CD4-positive, alpha-beta T cell treated with Interleukin-15 for 4 hours (primary cell): ENCODE measurements around the gene SDF2.

Source experiments
- DNase-seq: peaks from one replicate; pipeline ENCODE4 v3.0.0-alpha.2; 2020; ENCODE audit warnings: low spot score

SDF2 gene, protein sequence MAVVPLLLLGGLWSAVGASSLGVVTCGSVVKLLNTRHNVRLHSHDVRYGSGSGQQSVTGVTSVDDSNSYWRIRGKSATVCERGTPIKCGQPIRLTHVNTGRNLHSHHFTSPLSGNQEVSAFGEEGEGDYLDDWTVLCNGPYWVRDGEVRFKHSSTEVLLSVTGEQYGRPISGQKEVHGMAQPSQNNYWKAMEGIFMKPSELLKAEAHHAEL

DNA sequence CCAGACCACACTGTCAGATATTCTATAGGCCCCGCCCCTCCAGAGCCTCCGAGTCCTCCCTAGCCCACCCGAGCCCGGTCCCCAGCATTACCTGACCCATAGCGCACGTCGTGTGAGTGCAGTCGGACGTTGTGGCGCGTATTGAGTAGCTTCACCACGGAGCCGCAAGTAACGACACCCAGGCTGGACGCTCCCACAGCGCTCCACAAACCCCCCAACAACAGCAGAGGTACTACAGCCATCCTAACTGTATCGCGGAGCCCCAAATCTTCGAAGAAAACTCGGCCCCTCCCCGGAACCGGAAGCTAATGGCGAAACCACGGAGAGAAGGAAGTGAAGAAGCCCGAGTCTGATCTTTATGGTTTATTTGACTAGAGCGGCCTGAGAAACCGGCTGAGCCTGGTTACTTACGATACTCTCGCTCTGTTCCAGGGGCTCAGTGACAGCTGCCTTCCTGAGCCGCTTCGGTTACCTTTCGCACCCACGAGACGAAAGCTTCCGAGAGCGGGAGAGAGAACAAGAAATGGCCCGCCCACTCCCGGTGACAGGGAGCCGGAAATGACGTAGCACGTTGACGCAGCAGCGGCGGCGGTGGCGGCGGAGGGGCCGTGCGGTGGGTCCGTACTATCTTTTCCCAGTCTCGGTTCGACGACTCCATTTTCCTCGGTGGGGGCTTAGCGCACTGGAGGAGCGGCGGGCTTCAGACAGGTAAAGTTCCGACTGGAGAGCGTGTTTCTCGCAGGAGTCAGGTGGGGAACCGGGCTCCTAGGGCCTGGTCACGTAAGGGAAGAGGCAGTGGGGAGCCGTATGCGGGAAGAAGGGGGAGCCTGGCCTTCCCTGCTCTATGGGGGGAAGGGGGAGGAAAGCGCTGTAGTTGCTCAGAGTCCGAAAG, at the start of gene SDF2, which contains the start of gene SUPT6H:
Gene SDF2 (minus strand): TSS at position 272 of the 892 bp plus-strand sequence. CDS start 30 bp downstream, at position 242.
Gene SUPT6H (plus strand): TSS at position 571 of the 892 bp plus-strand sequence. CDS start 11,197 bp downstream, outside the sequence.
- peak; percentile 90 for DNase-seq

DNA sequence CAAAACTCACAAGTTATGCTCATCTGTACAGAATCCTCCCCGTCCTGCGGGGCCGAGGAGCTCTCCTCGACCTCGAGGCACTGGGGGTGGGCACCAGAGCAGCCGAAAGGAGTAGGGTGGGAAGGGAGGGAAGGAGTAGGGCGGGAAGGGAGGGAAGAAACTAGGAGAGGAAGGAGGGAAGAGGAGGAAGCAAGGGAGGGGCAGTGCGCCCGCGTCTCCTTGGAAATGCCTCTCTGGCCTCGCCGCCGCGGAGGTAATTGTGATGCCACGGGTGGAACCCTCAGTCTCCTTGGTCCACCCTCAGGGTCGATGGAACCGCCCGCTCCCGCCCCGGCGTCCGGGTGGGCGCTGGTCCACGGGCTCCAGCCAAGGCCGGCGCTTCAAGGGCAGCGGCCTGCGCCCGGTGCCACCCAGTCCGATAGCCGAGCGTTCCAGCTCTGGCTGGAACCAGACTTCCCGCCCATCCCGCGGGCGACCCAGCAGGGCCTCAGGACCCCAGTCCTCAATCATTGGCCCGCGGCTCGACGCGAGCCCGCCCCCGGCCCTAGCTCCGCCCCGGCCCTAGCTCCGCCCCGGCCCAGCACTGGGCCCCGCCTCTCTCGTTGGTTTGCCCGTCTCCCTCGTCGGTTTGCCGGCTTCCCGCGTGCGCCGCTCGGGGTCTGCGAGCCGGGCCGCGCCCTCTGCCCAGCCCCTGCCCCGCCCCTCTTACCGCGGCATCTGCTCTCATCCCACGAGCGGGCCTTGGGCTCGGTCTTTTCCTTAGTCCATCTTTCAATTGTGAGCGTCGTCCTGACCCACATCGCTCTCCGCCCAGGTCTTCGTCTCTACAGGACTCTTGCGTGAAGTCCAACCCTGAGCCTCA, 49.4 kb upstream of the SDF2 start:
- DNase-seq, result peak; percentile 91

DNA sequence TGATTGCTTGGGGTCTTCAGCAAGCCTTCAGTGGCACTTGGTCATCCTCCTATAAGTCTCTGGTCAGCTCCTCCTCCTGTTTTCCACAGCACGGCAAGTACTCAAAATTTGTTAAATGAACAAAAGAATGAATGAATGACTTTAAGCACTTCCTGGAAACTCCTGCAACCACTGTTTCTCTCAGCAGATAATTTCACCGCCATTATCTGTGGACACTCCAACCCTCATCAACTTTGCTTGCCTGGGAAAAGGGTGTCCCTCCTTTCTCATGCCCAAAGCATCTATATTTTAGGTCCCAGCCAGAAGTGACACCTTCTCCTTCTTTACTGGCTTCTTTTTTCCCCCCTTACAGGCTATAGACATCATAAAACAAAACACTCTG, 45.6 kb upstream of the SDF2 start:
- DNase-seq, result no peak

DNA sequence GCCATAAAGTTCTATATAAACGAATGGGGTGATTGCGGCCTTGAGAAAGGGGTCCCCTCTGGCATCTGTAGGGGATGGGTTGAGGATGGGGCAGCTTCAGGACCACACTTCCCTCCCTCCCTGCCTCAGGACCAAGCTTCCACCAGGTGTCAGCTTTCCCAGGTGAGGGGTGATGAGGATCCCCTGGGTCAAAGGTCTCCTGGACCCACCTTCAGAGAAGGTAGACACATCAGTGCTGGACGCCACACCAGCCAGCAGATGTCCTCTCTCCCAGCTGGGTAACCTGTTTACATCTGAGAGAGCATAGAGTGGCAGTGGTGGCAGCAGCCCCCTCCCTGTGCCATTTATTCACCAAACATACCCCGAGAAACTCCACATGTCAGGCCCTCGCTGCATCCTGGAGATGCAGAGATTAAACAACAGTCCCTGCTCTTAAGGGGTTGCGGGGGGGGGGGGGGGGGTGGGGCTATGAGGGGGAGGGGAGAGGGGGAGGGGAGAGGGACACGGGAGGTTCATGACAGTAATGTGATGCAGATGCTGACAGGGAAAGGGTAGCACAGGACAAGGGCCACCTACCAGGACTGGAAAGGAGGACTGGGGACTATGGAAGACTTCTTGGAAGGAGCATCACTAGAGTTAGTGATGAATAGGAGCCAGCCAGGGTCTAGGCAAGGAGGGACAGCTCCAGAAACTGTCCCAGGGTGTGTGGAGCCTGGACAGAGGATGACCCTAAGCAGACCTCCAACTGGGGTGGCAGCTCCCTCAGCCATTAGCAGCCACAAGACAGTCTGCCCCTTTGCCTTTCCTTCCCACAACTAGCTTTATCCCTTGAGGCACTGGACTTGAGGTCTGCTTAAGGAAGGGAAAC, 45.0 kb upstream of the SDF2 start:
- DNase-seq, result no peak

DNA sequence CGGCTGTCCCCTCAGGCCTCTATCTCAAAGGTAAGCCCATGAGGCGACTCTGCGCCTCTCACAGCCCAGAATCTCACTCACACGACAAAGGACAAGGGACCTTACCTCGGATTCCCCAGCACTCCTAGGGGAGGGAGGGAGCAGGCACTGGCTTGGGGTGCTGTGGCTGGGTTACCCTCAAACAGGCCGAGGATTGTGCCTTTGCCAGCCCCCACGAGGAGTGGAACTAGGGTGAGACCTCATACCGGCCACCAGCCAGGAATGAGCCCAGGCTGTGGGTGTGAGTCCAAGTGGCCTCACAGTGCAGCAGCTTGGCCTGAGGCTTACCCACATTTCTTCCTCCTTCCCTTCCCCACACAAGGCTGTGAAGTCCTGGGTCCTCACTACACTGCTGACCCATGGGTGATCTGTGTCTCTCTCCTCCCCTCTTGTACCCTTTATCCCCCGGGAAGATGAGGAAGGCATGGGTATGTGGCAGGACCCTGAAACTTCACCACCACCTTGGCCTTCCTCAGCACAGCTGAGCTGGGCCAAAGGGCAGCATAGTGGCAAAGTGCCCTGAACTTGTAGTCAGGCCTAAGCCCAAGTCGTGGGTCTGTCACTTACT, 44.1 kb upstream of the SDF2 start:
- no peak for DNase-seq

DNA sequence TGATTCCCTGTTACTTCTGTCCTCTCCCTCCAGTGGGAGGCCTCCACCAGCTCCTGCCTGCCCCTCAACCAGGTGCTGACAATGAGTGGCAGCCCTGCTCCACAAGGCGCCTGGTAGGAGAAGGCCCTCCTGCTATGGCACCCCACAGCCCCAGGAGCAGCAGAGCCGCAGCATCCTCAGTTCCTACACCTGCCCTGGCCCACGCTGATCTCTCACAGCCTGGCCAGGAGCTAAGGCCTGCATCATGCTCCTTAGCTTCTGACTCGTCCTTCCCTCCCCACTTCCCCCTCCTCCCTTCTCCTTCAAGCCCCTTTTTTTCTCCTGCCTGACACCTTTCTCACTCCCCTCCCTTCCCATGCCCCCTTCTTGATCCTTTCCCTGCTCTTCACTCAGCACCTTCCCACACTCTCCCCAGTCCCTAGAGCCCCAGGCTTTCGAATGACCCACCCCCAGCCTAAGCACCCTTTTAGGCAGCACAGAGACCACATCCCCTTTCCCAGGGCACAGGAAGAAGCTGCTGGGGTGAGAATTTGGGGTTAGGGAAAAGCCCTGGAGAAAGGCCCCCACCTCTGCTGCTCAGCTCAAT, 43.5 kb upstream of the SDF2 start:
- DNase-seq, result no peak

DNA sequence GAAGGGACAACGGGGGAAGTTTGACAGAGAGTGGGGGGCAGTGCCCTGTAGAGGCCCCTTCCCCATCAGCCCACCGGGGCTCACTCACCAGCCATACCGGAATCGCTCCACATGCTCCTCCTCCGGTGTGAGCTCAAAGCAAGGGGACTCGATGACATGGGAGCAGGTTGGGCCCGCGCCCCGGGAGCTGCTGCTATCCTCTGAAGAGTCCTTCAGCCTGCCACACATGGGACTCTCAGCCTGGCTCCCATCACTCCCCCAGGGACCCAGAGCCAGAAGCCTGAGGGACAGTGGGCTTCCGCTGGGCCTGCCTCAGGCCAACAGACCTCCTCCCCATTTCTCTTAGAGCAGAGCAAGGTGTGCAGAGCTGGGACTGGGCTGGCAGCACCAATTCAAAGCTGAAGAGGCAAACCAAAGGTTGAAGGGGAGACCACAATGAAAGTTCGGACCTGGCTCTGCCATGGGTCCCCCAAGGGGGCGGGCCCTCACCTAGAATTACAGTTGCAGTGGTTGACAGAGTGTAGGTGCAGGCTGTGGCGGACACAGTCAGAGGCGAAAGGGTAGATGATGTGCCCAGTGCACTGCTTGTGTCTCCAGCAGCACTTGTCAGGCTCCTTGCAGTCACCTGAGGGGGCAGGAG, 42.6 kb upstream of the SDF2 start:
- DNase-seq, result no peak

DNA sequence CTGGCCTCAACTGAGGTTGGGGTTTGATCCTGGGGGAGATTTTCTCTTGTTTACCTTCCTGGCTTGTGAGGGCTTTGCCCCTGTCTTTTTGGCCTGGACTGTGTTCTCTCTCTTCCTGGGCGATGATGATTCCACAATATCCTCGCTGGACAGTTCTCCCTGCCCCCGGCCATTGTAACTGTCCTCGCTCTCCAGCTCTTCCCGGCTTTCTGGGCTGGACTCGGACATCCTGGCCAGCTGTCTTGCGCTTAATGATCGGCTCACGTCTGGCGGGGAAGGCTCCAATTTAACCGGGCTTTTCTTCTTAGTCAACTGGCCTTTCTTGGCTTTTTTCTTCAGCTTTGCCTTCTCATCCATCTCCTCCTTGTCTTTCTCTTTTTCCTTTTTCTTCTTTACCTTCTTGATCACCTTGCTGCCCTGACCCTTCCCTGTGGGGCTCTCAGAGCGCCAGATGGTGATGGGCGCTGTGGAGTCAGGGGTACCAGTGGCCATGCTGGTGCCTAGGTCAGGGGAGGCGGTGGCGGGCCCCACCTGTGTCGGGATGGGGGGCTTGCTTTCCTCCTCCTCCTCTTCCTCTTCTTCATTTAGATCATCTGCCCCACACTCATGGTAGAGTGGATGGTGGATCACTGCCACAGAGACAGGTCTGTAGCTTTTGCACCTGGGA, 42.0 kb upstream of the SDF2 start:
- no peak for DNase-seq

DNA sequence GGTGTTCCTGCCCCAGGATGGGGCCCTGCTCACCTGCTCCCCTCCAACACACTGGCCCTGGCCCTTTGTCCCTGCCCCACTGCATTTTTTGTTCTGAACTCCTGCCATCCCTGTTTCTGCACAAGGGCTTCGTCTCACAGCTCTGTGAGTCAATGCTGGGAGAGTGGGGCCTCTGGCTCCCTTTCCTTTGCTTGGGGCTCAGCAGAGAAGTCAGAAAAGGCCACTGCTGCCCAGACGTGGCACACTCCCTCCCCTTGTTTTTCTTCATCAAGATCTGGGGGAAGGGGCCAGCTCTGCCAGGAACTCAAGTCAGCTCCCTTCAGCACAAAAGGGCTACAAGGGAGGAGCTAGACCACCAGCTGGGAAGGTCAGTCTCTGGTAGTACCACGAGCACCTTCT, 41.0 kb upstream of the SDF2 start:
- DNase-seq, result no peak

DNA sequence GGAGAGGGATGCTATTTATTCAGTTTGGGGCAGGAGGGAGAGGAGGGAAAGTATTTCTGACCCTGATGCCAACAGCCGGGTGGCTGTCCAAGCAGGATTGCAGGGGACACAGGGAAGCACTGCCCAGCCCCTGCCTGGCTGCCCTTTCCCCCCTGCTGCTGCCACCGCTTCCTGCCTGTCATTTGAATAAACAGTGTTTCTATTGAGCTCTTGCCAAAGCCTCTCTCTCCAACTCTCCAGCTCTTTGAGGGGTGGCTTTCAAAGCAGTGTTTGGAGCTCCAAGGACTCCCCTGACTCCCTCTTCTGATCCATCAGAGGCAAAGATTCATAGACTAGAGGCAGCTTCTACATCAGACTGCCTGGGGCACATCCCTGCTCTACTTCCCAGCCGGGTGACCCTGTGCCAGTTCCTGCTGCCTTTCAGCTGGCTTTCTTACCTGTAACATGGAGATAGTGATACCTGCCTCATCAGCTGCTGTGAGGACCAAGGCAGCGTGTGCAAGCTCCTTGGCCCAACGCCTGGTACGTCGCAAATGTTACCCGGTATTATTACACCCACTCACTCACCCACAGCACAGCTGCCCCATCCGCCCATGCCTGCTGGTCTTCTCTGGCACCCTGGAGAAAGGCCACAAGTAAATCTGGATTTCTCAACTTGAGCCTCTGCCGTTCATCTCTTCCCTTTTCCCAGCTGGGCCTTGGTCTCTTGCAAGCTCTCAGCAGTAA, 40.5 kb upstream of the SDF2 start:
- no peak for DNase-seq

DNA sequence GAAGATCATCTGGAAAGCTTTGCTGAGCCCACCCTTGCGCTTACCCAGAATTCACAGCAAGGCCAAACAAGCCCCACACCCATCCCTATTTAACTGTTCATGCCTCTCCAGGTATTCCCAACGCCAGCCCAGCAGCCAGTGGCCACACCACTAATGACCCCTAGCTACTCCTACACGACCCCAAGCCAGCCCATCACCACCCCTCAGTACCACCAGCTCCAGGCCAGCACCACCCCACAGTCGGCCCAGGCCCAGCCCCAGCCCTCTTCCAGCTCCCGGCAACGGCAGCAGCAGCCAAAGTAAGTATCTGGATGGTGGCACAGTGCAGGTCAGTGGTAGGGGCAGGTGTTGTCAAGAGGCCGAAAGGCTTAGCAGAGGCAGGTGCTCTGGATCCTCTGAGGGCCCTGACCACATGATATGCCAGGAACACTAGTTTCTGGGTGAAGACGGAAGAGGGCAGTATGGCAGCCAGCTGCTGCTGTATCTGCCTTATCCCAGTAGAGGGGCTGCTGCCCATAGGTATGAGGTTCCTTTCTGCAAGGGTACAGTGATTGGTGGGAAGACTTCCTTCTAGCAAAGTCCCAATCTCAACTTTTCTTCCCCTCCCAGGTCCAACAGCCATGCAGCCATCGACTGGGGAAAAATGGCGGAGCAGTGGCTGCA, 39.3 kb upstream of the SDF2 start:
- DNase-seq, result no peak

DNA sequence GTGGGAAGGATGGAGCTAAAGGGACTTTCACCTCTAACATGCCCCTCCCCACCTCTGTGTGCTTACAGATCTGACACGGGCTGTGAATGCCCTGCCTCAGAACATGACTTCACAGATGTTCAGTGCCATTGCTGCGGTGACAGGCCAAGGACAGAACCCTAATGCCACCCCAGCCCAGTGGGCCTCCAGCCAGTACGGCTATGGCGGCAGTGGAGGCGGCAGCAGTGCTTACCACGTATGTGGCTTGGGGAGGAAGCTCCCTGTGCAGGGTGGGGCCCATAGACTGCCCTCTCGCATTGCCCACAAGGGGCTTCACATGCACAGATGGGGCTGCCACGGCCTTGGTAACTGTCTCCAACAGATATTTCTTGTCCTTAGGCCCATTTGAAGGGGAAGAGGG, 38.6 kb upstream of the SDF2 start:
- no peak for DNase-seq

DNA sequence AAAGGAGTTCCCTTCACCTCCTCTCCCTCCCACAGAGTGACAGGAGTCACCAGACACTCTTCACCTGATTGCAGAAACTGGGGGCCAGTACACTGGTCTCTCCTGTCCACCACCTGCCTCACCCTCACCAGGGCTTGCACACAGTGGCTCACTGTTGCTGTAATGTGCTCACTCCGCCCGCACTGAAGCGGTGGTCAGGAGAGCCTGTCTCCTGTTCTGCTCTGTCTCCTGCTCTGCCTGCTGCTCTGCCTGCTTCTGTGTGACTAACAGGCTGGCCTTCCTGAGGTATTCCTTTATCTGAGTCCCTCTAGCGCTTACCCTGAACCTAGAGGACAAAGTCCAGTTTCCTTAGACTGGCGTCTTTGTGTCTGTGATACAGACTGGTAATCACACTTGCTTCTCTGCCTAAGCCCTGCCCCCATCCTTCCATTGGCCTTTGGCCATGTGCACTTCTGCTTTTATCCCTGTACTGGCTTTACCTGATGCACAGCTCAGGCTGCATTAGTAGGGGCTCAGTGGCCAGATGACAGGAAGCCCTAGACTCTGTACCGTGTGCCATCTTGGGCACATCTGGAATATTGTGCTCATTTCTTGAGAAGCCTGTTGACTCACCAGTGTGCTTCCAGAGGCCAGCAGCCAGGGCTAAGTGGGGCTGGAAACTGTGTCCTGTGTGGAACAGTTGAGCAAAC, 36.7 kb upstream of the SDF2 start:
- DNase-seq, result no peak

DNA sequence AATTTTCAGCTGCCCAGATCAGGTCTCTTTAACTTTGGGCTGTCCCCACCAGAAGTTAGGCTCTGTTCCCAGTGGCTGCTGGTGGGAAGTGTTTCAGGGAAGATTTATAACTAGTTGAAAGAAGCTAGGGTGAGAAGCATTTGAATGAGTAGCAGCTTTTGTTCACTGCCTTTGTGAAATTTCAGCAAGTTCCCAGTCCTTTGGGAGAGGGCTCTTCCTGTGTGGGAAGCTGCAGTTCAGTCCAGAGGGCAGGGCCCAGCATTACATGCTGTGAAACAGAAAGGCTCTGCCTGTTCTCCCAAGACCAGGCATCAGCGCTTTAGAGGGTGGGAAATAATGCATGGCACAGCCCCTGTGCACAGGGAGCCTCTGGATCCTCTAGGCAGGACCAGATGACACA, 32.2 kb upstream of the SDF2 start:
- DNase-seq, result no peak

DNA sequence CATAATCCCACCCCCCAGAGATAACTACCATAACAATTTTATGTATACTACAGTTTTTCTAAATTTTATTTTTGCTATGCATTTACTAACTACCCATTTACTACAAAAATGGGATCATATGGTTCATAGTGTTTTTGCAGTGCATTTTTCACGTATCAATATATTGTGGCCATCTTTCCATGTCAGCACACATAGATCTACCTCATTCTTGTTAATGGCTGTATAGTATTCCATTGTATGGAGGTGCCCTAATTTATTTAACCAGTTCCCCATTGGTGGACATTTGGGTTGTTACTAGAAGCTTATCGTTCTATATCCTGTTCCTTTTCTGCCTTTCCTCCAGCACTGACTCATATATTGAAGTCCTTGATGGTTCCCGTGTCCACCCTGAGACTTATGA, 27.3 kb upstream of the SDF2 start:
- DNase-seq, result no peak

DNA sequence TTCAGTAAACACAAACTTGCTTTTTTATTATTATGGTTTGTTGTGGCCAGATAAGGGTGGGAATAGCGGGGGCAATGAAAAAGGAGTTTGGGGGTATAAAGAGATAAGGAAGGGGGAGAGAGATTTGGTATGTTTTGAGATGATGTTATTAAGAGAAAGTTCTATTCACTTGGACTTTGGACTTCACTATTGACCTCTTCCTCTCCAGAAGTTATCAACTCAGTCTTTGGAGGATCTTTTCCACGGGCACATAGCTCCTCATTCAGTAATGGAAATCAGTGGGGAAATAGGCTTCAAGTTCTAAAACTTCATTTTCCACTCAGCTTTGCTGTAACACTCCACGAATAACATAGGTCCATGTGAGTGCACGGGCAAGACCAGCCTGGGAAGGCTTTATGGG, 26.8 kb upstream of the SDF2 start:
- DNase-seq, result no peak

DNA sequence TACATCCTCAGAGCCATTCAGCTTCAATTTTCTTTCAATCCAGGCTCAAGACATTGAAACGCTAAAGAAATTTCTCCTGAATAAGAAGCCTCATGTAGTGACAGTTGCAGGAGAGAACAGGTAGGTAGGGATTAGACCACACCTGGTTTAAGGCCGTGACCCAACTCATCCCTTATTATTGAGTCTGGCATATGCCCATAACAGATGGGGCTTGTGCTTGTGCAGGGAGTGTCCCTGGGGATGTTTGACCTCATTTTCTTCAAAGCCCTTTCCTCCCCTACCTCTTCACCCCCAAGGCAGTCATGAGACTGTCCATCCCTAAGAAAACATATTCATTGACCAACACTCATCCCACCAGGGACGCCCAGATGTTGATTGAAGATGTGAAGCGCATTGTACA, 24.6 kb upstream of the SDF2 start:
- no peak for DNase-seq

DNA sequence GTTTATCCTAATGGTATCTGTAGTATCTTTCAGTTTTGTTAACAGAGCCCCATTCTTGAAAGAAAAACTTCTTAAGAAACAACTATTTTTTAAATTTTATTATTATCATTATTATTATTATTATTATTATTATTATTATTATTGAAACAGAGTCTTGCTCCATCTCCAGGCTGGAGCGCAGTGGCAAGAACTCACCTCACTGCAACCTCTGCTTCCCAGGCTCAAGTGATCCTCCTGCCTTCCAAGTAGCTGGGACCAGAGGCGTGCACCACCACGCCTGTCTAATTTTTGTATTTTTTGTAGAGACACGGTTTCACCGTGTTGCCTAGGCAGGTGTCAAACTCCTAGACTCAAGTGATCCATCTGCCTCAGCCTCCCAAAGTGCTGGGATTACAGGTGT, 23.7 kb upstream of the SDF2 start:
- DNase-seq, result no peak
